Measurements from ENCODE around the gene BBS7.

DNA sequence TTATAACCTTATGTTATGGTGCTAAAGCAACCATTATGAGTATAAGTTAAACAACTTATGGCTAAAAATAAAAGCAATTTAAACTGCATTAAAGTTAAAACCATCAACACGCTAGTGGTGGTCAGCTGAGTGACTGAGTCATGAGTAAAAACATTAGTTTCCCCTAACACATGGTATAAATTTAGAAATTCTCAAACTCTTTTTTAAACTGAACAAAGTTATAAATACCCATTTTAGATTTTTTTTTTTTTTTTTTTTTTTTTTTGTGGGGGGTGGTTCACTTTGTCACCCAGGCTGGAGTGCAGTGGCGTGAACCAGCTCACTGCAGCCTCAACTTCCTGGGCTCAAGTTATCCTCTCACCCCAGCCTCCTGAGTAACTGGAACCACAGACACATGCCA is 5.4 kb upstream of the BBS7 start:
- no peak for TF ChIP-seq CTCF (conservative IDR thresholded peaks at IDR 0.05)
- no peak for TF ChIP-seq EZH2 (IDR thresholded peaks at IDR 0.05; ENCODE audit: low read depth)

All from PC-9 (cell line).